Anterior cingulate cortex (tissue), 58 donors: ENCODE data around the gene PARVB.

ENCODE experiments used
- DNase-seq, 58 donors: peaks; one replicate each; lab custom pipeline; 2025; lab: John Stamatoyannopoulos, UW

The PARVB gene

DNA sequence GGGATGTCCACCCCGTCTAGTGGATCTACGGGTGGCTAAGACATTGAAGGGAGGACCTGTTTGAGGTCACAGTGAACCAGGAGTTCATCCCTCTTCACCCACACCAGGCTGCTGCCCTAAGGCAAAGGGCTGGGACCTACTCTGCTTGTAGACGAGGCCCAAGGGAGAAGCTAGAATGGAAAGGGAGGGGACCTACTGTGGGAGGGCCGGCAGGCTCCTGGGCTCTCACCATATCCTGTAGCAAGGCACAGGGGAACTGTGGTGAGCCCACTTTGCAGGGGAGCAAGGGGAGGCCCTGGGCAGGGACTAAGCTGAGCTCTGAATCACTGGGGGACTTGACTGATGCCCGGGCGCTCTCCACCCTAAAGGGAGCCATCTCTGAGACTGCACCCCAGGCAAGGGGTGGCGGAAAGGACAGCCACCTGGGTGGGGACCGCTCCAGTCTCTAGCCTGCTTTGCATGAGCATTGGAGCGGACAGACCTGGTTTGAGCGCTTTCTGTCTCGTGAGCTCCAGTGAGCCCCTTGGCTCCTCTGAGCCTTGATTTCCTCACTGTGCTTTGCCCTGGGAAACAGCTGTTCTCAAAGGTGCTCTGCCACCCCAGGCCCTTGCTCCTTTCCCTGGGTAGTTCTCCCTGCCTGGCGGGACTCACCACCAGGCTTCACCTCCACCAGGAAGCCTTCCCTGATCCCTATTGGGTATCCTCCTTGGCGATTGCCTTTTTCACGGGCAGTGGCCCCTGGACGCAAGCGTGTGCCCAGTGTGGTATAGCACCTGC is 180.8 kb downstream of the PARVB start:
- DNase-seq = no peak

DNA sequence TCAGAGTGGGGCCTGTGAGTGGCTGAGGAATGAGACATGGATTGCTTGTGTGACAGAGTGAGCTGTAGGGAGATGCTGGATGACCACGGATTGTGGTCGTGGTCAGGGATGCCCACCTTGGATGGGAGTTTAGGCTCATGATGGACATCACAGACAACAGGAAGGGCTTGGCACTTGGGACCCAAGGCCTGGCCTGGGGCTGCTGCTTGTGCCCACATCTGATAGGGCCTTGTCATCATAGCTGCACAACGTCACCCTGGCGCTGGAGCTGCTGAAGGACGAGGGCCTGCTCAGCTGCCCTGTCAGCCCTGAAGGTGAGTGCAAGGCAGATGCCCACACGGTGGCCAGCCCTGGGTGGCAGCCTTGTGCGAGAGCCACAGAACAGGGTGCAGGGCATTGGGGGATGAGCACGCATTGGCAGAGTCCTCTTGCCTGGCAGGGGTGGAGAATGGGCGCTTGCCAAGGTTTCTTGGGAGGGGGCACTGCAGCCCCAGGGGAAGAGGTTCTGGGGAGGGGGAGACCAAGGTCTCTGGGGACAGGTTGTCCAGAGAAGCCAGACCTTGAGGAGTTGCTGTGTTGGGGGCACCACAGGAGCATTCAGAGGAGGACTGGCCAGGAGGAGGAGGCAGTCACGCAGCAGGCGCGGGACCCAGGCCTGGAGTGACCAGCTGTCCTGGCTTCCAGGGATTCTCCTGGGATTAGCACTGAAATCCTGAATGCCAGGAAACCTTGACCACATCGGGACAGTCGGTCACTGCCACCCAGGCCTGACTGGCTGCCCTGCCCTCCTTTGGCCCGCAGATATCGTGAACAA is 181.6 kb downstream of the PARVB start:
- no peak for DNase-seq

DNA sequence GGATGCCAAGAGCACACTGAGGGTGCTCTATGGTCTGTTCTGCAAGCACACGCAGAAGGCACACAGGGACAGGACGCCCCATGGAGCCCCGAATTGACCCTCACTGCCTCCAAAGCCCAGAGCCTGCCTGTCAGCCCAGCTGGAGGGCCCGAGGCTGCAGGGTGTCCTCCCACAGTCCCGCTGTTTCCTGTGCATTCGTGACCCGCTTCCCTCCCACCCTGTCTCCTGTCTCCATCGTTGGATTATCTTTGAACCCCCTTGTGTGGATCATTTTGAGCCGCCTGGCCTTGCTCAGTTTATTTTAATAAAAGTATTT is 182.2 kb downstream of the PARVB start:
- DNase-seq = no peak

GRCh38 chr22:44206696-44207095 is 182.6 kb downstream of the PARVB start:
- DNase-seq = no peak

- no peak for DNase-seq
Measured at GRCh38 chr22:44207173-44207980, 183.3 kb downstream of the PARVB start.

DNA sequence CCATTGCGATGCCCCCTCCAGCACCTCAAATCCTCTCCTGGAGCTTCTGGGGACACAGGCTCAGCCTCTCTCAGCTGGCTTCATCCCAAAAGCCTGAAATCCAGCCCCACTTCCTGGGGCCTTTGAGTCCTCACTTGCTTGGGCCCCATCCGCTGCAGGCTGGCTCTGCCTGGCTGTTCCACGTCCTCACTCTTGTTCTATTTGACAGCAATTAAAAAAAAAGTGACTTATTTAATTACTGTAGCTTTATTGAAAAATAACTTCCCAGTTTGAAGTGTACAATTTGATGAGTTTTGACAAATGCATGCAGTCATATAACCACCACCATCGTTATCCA is 183.8 kb downstream of the PARVB start:
- DNase-seq = no peak

- no peak for DNase-seq
Measured at GRCh38 chr22:44209343-44209742, 185.2 kb downstream of the PARVB start.

DNA sequence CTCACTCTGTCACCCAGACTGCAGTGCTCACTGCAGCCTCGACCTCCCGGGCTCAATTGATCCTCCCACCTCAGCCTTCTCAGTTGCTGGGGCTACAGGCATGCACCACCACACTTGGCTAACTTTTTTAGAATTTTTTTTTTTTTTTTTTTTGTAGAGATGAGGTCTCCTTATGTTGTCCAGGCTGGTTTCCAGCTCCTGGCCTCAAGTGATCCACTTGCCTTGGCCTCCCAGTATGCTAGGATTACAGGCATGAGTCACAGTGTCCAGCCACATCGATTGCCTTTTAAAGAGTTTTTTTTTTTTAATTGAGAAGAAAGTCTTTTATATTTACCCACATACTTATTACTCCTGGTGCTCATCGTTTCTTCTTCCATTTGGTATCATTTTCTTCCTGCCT is 186.6 kb downstream of the PARVB start:
- DNase-seq = no peak

DNA sequence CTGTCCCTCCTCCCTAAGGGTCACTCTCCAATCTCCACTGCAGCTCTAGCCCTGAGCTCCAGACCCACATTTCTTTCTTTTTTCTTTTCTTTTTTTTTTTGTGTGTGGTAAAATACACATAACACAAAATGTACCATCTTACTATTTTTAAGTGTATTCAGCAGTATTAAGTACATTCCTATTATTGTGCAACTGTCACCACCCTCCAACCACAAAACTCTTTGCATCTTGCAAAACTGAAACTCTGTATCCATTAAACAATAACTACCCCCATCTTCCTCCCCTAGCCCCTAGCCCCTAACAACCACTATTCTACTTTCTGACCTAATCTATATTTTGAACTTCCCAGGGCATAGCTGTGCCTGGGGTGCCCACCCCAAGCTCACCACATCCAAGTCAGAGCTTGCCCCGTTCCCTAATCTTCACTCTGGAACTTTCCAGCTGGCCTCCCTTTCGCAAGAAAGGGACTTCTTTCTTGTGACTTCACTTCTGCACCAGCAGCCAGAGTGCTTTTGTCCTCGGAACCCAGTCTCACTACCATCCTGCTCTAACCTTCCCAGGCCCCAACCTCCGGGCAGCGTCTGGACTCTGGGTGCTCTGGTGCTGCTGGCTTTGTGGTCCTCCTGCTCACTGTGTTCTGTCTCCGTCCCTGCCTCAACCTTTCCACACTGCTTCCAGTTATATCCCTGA is 187.3 kb downstream of the PARVB start:
- no peak for DNase-seq

GRCh38 chr22:44211946-44212930 is 188.1 kb downstream of the PARVB start:
- peak in 36 of 58 donors; percentile 11 to 85 (median 44) for DNase-seq

GRCh38 chr22:44212936-44213335 is 188.8 kb downstream of the PARVB start:
- DNase-seq = no peak

DNA sequence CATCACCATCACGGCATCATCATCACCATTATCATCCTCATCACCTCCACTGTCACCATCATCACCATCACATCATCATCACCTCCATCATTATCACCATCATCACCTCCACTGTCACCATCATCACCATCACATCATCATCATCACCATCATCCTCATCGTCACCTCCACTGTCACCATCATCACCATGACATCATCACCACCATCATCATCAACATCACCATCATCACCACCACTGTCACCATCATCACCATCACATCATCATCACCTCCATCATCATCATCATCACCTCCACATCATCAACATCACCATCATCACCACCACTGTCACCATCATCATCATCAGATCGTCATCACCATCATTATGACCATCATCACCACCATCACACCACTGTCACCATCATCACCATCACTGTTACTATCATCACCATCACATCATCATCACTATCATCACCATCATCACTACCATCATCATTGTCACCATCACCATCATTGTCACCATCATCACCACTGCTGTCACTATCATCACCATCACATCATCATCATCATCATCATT is 189.5 kb downstream of the PARVB start:
- no peak for DNase-seq

DNA sequence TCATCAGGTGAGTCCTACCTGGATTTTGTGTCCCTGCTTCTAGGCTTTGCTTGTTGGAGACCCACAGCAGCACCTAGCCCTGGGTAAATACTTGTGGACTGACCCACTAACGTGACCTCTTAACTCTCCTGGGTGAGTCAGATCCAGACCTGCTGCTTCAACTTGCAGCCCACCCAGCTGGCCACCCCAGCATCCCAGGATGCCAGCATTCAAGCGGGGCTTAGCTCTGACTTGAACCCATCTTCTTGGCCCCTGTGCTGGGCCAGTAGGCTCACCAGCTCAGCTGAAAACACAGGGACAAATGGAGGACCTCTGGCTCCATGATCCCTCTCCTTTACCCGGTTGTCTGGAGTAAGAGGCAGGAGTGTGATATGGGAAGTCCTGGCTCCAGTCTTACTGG is 190.1 kb downstream of the PARVB start:
- no peak for DNase-seq

DNA sequence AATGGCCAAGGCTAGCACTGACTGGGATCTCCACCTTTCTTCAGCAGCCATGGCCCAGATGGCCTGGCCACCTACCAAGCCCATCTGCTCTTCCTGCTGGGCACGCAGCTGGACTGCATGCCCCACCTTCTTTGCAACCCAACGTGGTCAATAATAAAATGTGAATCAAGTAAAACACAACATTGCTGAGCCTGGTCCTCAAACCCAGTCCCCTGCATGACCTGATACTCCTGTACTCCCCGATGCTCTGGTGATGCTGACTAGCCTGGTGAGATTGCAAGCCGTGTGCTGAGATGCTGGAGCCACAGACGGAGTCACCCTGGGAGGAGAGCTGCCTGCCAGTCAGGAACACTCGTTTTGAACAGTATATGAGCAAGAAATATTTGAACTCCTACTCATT is 190.7 kb downstream of the PARVB start:
- no peak for DNase-seq

DNA sequence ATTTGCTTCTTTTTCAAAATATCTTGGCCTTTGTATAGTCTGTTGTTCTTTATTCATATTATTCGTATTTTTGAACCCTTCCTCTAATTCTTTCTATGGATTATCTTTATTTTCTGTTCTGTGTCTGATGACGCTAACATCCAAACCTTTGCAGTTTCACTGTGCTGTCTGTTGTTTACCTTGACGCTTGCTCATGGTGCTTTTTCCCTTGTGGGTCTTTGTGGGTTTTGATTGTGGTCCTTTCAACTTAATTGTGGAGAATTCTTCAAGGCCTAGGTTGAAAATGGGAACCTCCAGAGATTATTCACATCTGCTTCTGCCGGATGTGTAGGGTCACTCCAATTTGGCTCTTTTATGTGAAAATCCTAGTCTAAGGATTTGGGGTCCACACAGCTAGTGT is 191.2 kb downstream of the PARVB start:
- DNase-seq = no peak

DNA sequence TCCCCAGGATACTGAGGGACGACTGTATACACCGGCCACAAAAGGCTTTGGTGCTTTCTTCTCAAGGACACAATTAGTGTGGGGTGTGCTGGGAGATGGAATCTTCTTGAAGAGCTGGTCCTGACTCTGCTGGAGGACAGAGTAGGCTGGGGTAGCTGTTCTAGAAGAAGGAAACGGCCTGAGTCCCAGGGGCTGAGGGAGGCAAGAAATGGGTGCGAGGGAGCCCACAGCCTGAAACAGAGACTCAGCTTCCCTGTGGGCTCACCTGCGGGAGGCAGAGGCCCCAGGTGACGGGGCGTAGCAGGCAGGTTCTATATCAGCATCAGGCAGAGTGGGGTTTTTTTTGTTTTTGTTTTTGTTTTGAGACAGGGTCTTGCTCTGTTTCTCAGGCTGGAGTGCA is 193.2 kb downstream of the PARVB start:
- DNase-seq = no peak

- DNase-seq = no peak
Measured at GRCh38 chr22:44218071-44218470, 194.0 kb downstream of the PARVB start.

- DNase-seq = no peak
Measured at GRCh38 chr22:44219101-44219870, 195.2 kb downstream of the PARVB start.
